Activated T-cell treated with anti-CD3 and anti-CD28 coated beads, Interleukin-2, amount 50 U/mL, for 24 hours (primary cell): ENCODE results near the gene NID1.
"Not testable (repeated sequence)": the region's sequence is repeated elsewhere in the genome, so short reads cannot be mapped to it uniquely, and the experiment has no call there.

ENCODE experiments used
- DNase-seq: peaks from one replicate; pipeline ENCODE4 v3.0.0-alpha.2; 2020
- H3K27ac Mint-ChIP-seq: 2 replicates; pipeline ENCODE4 v1.8.0; 2020; ENCODE audit warnings: mild to moderate bottlenecking, mixed read lengths
- H3K27me3 Mint-ChIP-seq: 2 replicates; pipeline ENCODE4 v1.8.0; 2020; ENCODE audit warnings: mixed read lengths
- H3K36me3 Mint-ChIP-seq: 2 replicates; pipeline ENCODE4 v1.8.0; 2020; ENCODE audit warnings: low read depth, mixed read lengths
- H3K4me1 Mint-ChIP-seq: 2 replicates; pipeline ENCODE4 v1.8.0; 2020; ENCODE audit warnings: low read depth, mixed read lengths
- H3K4me3 Mint-ChIP-seq: 2 replicates; pipeline ENCODE4 v1.8.0; 2020; ENCODE audit warnings: mild to moderate bottlenecking, moderate library complexity, mixed read lengths
- H3K9me3 Mint-ChIP-seq: 2 replicates; pipeline ENCODE4 v1.8.0; 2020; ENCODE audit warnings: mixed read lengths

NID1 gene

DNA sequence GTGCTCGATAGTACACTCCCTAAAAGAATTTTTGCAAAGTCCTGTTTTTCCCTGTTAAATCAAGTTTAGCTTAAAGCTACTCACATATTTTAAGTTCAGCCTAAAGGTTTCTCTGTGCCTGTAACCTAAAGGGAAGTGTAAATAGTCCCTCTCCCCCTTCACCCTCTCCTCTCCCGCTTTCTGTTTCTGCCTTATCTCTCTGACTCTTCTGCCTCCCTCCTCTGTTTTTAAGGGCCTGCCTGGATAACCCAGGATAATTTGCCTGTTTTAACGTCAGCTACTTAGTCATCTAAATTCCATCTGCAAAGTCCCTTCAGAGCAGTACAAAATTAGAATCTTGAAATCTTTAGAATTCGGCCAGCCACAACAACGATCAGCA lies 92.6 kb downstream of the NID1 start:
- H3K27ac Mint-ChIP-seq = peak overlapping the region; percentile 92
- no peaks in the 10 kb centered on the region for H3K27me3 Mint-ChIP-seq
- H3K36me3 Mint-ChIP-seq = no peaks in the 10 kb centered on the region
- peak overlapping the region; percentile 72 for H3K4me3 Mint-ChIP-seq
- no peaks in the 10 kb centered on the region for H3K9me3 Mint-ChIP-seq
- H3K4me1 Mint-ChIP-seq = peaks cover 17% of the 10 kb centered on the region
- DNase-seq = no peak

DNA sequence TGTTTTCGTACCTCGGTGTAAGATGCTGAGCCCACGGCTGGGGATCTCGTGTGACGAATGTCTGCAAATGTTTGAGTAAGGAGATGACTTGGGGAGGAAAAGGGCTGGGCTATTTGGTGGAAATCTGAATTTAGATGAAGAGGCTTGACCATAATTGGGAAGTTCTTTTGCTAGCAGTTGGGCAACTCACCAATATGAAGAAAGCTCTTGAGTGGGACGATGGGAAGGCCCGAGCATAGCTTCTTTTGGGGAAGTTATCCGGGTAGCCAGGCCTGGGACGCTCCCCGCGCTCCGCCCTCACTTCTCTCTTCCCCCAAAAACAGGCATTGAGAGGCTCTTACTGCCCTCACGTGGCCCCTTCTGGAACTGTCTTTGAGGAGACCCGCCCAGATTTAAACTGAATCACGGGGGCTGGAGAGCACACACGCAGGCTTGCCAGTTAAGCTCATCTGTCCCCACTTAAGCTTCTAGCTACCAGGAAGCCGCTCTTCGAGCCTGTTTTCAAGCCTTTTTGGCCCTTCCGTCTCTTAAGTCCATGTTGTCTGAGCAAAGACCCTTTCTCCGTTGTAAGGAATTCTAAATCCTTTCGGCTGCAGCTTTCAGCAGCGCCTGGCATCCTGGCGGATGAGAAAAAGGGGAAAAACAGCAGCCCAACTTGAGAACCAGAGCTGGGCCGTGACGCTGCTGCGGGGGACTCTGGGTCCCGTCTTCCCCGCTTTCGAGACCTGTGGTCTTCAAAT lies 93.1 kb downstream of the NID1 start:
- Mint-ChIP-seq H3K36me3 (no peaks in the 10 kb centered on the region), H3K4me1 (peaks cover 17% of the 10 kb centered on the region), H3K4me3 (peak overlapping the region; percentile 72), H3K9me3 (no peaks in the 10 kb centered on the region), H3K27me3 (no peaks in the 10 kb centered on the region), H3K27ac (peak overlapping the region; percentile 92)
- peak; percentile 92 for DNase-seq

DNA sequence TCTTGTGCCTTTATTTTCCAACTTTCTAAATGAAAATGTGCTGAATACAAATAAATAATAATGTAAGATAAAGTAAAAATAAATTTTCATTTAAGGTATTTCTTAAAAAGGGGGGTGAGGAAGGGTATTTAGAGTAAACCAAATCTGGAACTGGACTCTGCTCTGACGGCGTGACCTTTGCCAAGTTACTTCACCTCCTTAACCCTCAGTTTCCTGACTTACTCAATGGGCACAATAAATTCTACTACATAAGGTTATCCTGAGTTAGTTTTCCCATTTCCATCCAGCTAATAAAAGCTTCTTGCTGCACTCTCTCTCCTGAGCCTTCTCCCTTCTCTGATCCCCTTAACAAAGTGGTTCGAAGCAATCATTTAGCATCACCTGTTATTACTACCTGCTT lies 93.9 kb downstream of the NID1 start:
- Mint-ChIP-seq H3K27me3 (no peaks in the 10 kb centered on the region), H3K9me3 (no peaks in the 10 kb centered on the region), H3K4me1 (peaks cover 19% of the 10 kb centered on the region), H3K4me3 (no peak overlapping the region), H3K27ac (no peak overlapping the region), H3K36me3 (no peaks in the 10 kb centered on the region)
- no peak for DNase-seq

DNA sequence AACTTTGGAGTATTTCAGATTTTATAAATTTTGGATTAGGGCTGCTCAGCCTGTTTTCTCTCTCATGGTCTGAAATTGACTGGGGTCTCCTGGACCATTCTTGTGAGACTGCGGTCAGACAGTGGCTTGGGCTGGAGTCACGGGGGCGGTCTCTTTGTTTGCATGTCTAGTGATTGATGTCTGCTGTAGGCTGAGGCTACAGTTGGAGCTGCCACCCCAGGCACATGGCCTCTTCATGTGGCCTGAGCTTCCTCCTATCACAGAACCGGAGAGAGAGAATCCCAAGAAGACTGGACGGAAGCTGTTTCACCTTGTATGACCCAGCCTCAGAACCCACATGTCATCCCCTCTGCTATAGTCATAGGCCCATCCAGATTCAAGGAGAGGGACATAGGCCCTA lies 96.1 kb downstream of the NID1 start:
- no peak overlapping the region for H3K27ac Mint-ChIP-seq
- peaks cover 22% of the 10 kb centered on the region for H3K4me1 Mint-ChIP-seq
- no peaks in the 10 kb centered on the region for H3K27me3 Mint-ChIP-seq
- H3K36me3 Mint-ChIP-seq = no peaks in the 10 kb centered on the region
- DNase-seq = no peak
- no peaks in the 10 kb centered on the region for H3K9me3 Mint-ChIP-seq
- H3K4me3 Mint-ChIP-seq = no peak overlapping the region

DNA sequence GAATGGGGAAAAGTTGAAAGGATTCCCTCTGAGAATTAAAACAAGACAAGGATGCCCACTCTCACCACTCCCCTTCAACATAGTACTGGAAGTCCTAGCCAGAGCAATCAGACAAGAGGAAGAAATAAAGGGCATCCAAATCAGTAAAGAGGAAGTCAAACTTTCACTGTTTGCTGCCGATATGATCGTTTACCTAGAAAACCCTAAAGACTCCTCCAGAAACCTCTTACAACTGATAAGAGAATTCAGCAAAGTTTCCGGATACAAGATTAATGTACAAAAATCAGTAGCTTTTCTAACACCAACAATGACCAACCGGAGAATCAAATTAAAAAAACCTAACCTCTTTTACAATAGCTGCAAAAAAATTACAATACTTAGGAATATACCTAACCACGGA lies 98.8 kb downstream of the NID1 start:
- not testable (repeated sequence) for H3K4me3 Mint-ChIP-seq, H3K4me1 Mint-ChIP-seq, H3K36me3 Mint-ChIP-seq, H3K9me3 Mint-ChIP-seq, DNase-seq, H3K27me3 Mint-ChIP-seq, H3K27ac Mint-ChIP-seq

DNA sequence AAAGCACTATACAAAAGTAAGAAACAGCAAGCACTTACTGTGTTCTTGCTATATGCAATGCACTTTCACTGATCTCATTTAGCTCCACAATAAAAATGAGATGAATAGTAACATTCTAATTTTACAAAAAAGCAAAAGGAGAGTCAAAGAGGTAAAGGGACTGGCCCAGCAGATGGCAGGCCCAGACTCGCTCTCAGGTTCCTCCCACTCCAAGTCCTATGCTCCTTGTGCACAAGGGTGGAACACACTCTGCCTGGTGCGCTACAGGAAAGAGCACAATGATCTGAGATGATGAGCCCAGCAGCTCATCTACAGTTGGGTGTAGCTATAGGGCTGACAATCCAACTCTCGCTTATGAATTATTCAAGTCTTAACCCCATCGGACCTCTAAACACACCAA lies 104.1 kb downstream of the NID1 start:
- no peaks in the 10 kb centered on the region for H3K36me3 Mint-ChIP-seq
- H3K27ac Mint-ChIP-seq = no peak overlapping the region
- DNase-seq = no peak
- H3K4me1 Mint-ChIP-seq = peaks cover 5% of the 10 kb centered on the region
- no peaks in the 10 kb centered on the region for H3K27me3 Mint-ChIP-seq
- no peaks in the 10 kb centered on the region for H3K9me3 Mint-ChIP-seq
- no peak overlapping the region for H3K4me3 Mint-ChIP-seq

DNA sequence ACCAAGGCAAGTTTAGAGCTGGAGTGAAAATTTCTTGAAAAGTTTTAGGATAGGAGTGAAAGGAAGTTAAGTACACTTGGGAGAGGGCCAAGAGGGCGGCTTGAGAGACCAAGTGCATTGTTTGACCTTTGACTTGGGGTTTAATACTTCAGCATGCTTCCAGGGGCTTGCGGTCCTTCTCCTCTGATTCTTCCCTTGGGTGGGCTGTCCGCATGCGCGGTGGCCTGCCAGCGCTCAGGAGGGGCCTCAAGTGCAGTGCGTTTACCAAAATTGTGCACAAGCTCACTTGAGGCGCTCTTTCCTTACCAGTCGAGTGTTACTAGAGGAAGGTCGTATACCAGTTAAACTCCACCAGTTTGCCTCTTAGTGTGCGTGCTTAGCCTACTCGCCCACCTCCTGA lies 106.9 kb downstream of the NID1 start:
- no peaks in the 10 kb centered on the region for H3K9me3 Mint-ChIP-seq
- no peaks in the 10 kb centered on the region for H3K27me3 Mint-ChIP-seq
- peaks cover 26% of the 10 kb centered on the region for H3K4me1 Mint-ChIP-seq
- no peak for DNase-seq
- H3K27ac Mint-ChIP-seq = no peak overlapping the region
- H3K4me3 Mint-ChIP-seq = no peak overlapping the region
- no peaks in the 10 kb centered on the region for H3K36me3 Mint-ChIP-seq

DNA sequence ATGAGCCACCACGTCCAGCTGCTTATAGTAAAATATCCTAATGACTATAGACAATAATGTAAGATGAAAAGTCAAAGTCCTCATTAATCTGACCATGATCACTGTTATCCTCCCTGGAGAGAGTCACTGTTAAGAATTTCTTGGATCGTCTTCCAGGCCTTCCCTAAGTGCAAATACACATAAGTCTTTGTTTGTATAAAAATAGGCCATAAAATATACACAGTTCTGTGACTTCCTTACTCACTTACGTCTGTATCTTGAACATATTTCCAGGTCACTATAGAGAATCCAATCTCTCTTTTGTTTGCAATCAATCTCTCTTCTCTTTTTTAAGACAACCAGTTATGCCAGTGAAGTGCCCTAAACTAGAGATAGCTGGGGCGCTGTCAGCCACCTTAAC lies 109.1 kb downstream of the NID1 start:
- Mint-ChIP-seq H3K27ac (no peak overlapping the region), H3K9me3 (no peaks in the 10 kb centered on the region), H3K4me1 (peaks cover 38% of the 10 kb centered on the region), H3K36me3 (no peaks in the 10 kb centered on the region), H3K27me3 (no peaks in the 10 kb centered on the region), H3K4me3 (no peak overlapping the region)
- no peak for DNase-seq

DNA sequence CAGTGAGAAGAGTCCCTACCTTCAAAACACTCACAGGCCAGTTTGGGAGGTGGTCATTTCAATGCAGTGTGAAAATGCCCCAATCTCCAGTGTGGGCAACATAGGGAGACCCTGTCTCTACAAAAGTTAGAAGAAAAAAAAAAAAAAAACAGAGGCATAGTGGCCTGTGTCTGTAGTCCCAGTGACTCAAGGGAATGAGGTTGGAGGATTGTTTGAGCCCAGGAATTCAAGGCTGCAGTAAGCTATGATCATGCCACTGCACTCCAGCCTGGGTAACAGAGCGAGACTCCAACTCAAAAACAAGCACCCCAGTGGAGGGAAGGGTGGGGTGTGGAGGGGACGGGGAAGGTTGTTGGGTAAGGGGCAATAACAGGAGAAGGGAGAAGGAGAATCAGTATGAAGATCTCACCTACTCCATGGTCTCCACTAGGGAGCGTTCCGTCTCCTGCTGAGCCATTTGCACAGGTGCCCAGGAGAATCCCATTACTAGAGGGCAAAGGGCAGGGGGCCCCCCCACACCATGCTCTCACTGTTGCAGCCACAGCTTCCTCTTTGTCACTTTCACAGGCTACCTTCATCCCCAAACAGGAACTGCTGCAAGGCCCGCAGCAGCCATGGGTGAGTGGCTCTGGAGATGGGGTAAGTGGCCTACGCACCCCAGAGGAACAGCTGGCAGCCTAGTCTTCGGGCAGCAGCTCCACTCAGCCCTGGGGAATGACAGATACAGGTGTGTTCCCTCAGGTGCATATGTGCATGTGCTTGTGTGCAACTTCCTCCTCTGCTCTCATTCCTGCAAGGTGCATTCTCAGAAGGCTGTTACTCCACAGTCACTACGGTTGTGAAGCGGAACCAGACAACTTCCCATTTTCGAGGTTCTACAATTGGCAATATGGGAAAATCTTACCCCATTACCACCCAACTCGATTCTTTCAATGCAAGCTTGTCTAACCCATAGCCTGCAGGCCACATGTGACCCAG lies 110.3 kb downstream of the NID1 start:
- Mint-ChIP-seq H3K36me3 (no peaks in the 10 kb centered on the region), H3K9me3 (no peaks in the 10 kb centered on the region), H3K27ac (peak overlapping the region; percentile 5), H3K4me1 (peaks cover 38% of the 10 kb centered on the region), H3K4me3 (no peak overlapping the region), H3K27me3 (no peaks in the 10 kb centered on the region)
- peak; percentile 51 for DNase-seq

DNA sequence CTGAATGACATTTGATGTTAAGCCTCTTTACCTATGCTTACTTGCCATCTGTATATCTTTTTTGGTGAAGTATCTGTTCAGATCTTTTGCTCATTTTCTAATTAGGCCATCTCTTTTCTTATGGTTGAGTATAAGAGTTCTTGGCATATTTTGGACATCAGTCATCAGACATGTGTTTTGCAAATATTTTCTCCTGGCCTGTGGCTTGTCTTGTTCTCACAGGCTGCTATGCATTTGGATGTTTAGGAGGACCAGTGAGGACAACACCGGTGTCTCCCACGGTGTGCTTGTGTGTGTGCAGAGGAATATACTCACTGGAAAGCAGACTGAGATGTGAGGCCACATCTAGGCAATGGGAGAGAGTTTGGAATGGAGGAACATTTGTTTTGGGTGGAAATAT lies 111.1 kb downstream of the NID1 start:
- peaks cover 38% of the 10 kb centered on the region for H3K4me1 Mint-ChIP-seq
- no peak for DNase-seq
- H3K4me3 Mint-ChIP-seq = no peak overlapping the region
- H3K9me3 Mint-ChIP-seq = no peaks in the 10 kb centered on the region
- no peaks in the 10 kb centered on the region for H3K27me3 Mint-ChIP-seq
- H3K27ac Mint-ChIP-seq = peak overlapping the region; percentile 5
- no peaks in the 10 kb centered on the region for H3K36me3 Mint-ChIP-seq

DNA sequence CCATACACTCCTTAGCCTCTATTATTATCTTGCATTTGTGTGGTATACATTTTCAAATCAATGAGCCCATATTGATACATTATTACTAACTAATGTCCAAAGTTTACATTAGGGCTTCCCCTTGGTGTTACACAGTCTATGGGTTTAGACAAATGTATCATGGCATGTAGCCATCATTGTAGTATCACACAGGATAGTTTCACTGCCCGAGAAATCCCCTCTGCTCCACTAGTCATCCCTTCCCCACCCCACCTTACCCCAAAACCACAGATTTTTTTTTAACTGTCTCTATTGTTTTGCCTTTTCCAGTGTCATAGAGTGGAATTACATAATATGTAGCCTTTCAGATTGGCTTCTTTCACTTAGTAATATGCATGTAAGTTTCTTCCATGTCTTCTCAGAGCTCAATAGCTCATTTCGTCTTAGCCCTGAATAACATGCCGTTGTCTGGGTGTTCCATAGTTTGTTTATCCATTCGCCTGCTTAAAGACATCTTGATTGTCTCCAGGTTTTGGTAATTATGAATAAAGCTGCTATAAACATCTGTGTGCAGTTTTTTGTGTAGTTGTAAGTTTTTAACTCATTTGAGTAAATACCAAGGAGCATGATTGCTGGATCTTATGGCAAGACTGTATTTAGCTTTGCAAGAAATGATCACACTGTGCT lies 111.8 kb downstream of the NID1 start:
- DNase-seq = no peak
- peak overlapping the region; percentile 19 for H3K27ac Mint-ChIP-seq
- no peak overlapping the region for H3K4me3 Mint-ChIP-seq
- H3K27me3 Mint-ChIP-seq = no peaks in the 10 kb centered on the region
- H3K36me3 Mint-ChIP-seq = no peaks in the 10 kb centered on the region
- H3K4me1 Mint-ChIP-seq = peaks cover 38% of the 10 kb centered on the region
- no peaks in the 10 kb centered on the region for H3K9me3 Mint-ChIP-seq

DNA sequence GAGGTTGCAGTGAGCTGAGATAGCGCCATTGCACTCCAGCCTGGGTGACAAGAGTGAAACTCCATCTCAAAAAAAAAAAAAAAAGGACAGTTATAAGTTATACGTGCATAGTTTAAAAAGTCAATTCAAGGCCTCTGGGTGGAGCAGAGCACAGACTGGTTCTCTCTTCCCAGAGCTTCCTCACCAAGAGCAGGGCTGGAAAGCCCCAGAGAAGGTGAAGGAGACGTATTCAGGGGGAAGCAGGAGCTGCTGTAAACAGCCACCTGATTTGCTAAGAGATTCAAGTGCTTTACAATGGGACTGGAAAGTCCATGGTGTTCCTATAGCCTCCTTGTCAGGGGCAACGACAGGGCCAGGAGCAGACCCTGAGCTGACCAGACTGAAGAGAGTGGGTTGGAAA lies 113.2 kb downstream of the NID1 start:
- H3K27ac Mint-ChIP-seq = no peak overlapping the region
- H3K36me3 Mint-ChIP-seq = no peaks in the 10 kb centered on the region
- DNase-seq = no peak
- no peaks in the 10 kb centered on the region for H3K9me3 Mint-ChIP-seq
- peaks cover 38% of the 10 kb centered on the region for H3K4me1 Mint-ChIP-seq
- no peak overlapping the region for H3K4me3 Mint-ChIP-seq
- H3K27me3 Mint-ChIP-seq = no peaks in the 10 kb centered on the region

DNA sequence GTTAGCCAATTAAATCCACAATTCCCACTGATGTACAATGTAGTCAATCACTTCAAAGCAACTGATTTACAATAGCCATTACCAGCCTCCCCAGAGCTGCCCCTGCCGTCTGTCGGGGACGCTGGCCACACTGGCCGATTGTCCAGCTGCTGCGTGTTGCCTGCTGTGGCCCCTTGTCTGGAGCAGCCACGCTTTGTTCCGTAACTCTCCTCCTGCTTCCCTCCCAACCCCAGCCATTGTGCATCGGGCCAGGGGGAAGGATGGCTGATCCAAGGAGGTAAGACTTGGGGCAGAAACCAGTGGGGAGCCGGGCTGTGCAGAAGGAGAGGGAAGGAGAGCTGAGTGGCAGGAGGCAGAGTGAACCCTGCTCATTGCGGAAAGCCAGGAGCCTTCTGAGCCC lies 114.6 kb downstream of the NID1 start:
- H3K4me1 Mint-ChIP-seq = peaks cover 39% of the 10 kb centered on the region
- H3K4me3 Mint-ChIP-seq = no peak overlapping the region
- no peak overlapping the region for H3K27ac Mint-ChIP-seq

DNA sequence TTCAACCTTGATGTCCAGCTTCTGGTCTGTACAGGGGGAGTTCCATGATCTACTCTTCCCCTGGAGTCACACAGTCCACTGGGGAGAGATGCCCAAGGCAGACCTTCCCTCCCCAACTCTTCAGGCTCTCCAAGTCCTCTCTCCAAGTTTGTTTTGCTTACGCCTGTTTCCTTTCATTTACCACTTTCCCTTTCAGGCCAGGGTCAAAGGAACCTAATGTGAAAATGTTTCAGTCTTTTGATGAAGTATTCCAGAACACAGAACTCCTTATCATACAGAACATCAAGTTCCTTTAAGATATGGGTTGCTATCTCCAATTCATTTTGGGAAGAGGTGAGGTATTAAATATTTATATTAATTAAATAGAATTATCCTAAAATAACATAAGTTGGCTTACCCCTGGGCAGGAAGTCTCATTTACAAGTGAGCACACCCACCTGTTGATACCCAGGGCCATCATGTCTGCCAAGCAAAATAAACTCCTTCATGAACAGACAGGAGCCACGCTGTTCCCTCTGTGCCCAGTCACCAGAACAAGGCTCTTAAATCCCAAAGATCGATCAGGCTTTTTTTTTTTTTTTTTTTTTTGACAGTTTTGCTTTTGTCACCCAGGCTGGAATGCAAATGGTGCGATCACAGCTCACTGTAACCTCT lies 116.0 kb downstream of the NID1 start:
- H3K4me1 Mint-ChIP-seq = peaks cover 25% of the 10 kb centered on the region
- DNase-seq = no peak
- no peaks in the 10 kb centered on the region for H3K36me3 Mint-ChIP-seq
- no peaks in the 10 kb centered on the region for H3K9me3 Mint-ChIP-seq
- no peak overlapping the region for H3K4me3 Mint-ChIP-seq
- no peaks in the 10 kb centered on the region for H3K27me3 Mint-ChIP-seq
- H3K27ac Mint-ChIP-seq = no peak overlapping the region

More for the DNA sequence above, 114.6 kb downstream of the NID1 start:
- H3K9me3 Mint-ChIP-seq = no peaks in the 10 kb centered on the region
- H3K27me3 Mint-ChIP-seq = no peaks in the 10 kb centered on the region
- no peaks in the 10 kb centered on the region for H3K36me3 Mint-ChIP-seq
- no peak for DNase-seq
